ENCODE data around the gene STX16.

STX16 gene

DNA sequence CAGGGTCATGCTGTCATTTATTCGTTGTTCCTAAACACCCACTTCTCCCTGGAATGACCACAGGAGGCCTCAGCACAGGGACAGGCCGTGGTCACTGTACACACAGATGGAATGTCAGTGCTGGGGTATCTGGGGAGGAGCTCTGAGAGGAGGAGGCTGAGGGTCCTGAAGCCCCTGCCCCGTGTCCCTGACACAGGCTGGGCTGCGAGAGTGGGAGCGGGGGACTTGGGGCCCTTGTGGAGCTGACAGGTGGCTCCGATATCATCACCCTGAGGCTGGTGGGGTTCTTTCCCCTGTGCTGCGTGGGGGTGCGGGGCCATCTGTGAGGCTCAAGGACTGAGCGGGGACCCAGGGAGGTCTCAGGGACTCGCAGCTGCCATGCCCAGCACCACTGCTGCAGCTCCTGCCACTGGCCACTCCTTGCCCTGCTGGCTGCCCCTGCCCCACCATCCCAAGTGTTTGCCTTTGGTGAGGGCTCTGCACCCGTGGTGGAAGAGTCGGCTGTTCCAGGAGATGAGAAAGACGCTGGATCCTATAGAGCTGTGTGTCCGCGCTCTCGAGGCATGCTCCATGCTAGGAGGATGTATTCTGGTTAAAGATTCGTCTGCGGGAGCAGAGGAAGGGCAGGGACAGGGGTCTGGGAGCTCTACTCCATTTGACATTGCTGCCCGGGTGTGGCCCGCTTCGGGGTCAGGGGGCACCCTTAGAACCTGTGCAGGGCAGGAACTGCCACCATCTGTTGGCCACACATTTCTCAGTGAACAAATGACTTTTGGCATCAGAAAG lies 60.4 kb downstream of the STX16 start:
- DNase-seq (ENCODE audit: low spot score), result no peak

GRCh38 chr20:58712151-58712791 lies 61.2 kb downstream of the STX16 start:
- DNase-seq (ENCODE audit: low spot score), result no peak

- DNase-seq (ENCODE audit: low spot score), result no peak
These were observed 62.0 kb downstream of the STX16 start for GRCh38 chr20:58712806-58713731.

GRCh38 chr20:58713801-58714339 lies 62.8 kb downstream of the STX16 start:
- DNase-seq (ENCODE audit: low spot score), result no peak

DNA sequence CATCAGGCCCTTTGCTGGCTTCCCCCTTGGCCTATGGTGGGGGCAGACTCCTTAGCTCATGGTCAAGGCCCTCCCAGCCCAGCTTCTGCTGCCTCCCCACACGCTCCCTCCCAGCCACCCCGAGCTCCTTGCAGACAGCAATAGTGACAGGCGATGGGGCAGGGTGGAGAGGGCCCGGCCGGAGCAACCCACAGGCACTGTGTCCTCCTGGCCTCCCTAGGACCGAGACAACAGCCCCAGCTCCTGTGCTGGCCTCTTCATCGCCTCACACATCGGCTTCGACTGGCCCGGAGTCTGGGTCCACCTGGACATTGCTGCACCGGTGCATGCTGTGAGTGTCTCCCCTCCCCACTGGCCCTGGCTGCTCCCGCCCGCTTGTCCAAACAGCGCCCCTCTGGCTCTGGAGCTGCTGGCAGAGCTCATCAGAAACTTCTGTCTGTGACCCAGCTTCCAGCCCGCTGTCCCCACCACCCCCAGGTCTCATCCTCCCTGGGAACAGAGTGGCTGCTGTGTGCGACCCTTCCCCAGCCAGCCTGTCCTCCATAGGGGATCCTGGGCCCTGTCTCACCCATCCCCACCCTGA lies 63.3 kb downstream of the STX16 start:
- DNase-seq (ENCODE audit: low spot score), result no peak

DNA sequence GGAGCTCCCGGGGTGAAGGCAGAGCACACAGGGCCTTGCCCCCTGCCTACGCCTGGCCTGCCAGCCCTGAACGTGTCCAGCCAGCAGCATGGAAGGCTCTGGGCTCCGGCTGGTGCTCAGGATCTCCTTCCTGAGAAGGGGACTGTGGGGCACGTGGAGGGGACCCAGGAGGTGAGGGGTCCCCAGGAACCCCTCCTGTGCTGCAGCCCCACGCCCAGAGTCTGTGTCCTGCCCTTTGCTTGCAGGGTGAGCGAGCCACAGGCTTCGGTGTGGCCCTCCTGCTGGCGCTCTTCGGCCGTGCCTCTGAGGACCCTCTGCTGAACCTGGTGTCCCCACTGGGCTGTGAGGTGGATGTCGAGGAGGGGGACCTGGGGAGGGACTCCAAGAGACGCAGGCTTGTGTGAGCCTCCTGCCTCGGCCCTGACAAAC lies 63.9 kb downstream of the STX16 start:
- no peak for DNase-seq (ENCODE audit: low spot score)

- no peak for DNase-seq (ENCODE audit: low spot score)
These were observed 64.3 kb downstream of the STX16 start for GRCh38 chr20:58715391-58715800.

DNA sequence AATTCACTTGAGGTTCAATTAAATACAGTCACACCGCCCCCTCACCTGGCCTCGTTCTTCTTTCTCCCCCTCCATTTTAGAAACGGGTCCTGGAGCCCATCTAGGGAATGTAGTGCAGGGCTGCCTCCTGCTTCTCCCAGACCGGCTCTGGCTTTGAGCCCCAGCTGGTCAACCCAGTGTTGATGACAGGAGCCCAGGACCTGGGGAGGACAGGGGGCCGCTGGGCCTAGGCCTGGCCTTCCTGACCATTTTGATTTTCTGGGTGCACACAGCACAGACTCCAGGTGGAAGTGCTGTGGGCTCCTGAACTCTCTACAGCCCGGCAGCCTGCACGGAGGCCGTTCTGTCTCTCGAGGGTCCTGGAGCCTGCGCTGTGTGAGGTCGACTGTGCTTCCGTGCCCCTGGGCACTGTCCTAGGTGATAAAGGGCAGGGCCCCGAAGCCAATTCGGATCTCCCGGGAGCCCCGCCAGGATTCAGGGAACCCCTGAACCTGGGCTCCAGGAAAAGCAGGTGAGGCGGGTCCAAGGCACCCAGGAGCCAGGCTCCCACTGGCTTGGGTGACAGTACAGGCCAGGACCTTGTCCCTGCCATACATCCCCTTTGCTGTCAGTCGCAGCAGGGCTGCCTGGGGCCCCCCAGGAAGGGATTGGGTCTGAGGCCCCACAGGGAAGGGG lies 64.9 kb downstream of the STX16 start:
- DNase-seq (ENCODE audit: low spot score), result no peak

DNA sequence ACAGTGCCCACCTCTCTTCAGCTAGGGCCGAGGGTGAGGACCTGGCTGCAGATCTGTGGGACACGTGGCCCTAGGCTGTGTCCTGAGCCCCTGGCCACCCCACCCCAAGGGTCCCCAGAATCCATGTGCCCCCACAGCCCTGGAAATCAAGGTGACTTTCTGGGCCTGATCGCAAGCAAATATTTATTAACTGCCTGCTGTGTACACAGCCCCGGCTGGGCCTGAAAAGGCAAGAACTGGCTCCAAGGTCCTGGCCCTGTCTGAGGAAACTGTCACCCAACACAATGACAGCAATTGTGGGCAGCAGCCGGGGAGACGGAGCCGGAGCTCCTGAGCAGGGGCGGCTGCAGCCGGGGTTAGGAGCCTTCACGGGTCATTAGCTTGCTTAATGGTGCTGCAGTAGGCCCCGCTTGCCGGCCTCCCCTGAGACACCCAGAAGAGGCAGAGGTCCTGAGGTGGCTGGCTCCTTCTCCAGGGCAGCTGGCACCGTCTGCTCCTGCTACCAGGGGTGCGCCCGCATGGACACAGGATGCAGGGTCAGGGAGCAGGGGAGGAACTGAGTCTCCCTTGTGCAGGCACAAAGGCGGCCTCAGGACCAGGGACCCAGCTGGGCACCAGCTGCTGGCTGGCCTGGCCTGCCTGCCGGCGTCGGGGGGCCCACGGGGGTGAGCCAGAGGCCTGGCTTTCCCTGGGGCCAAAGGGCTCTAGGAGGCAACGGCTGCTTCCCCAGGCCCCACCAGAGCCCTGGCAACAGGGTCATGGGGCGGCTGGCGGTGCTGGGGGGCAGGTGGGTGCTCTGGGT lies 65.6 kb downstream of the STX16 start:
- peak; percentile 25 for DNase-seq (ENCODE audit: low spot score)

DNA sequence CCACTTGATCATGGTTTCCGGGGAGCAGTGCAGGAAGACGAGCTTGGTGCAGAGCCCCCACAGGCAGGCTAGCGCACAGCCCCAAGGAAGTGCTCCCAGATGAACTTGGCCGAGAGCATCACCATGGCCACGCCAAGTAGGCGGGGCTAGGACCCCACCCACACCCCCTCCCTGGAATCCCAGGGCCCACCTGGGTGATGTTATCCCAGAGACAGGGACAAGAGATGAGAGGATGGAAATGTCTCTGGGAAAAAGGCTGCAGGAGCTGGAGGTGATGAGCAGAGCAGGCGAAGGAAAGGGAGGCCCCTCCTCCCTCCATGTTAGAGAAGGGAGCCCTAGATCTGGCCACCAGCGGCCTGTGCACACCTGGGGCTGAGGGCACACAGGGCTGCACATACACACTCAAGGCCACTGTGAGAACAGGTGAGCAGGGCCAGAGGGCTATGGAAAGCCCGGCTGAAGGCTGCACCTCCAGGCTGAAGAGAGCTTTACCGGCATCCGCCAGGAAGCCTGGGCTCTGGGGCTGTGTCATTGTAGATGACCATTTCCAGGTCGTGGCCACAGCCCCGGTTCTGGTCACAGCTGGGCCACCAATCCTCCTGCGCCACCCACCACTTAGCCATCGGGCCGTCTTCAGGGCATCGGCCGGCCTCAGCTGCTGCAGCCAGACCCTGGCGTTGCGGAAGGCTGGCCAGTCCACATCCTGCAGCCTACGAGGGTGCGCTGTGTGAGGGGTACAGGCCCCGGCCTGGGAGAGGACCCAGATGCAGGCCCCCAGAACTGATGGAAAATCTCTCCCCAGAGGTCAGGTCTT lies 66.4 kb downstream of the STX16 start:
- DNase-seq (ENCODE audit: low spot score), result no peak

DNA sequence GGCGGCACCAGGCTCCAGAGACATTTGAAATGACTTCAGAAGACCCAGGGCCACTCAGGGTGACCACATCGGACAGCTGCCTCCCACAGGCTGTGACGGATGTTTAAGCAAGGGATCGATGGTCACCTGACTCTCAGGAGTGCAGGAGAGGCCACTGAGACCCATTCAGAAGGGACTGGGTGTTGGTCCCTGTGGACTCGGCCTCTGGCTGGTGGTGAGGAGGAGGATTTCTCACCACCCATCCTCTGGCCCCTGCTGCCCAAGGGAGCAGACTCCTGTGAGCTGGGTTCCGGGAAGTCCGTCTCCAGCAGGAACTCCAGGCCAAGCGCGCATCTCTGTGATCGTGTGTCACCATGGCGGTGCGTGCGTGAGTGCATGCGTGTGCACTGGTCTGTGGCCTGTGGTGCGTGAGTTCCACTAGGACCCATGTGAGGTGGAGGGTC lies 67.1 kb downstream of the STX16 start:
- DNase-seq (ENCODE audit: low spot score), result no peak

- DNase-seq (ENCODE audit: low spot score), result no peak
These were observed 67.6 kb downstream of the STX16 start for GRCh38 chr20:58718729-58719128.

DNA sequence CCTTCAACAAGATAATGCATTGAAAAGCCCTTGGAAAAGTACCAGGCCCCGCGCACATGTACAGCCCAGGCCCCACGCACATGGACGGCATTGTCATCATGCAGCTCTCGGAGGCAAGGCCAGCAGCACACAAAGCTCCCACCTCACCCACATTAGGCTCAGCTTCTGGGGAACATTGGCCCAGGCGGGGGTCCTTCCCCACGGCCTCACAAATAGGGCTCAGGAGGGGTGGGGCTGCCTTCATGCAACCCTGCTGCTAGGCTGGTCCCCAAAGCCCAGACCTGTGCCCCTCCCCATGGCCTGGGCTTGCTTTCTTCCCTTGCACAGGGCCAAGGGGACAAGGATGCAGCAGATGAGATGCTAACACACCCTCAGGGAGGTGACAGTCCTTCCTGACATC lies 68.2 kb downstream of the STX16 start:
- DNase-seq (ENCODE audit: low spot score), result no peak

DNA sequence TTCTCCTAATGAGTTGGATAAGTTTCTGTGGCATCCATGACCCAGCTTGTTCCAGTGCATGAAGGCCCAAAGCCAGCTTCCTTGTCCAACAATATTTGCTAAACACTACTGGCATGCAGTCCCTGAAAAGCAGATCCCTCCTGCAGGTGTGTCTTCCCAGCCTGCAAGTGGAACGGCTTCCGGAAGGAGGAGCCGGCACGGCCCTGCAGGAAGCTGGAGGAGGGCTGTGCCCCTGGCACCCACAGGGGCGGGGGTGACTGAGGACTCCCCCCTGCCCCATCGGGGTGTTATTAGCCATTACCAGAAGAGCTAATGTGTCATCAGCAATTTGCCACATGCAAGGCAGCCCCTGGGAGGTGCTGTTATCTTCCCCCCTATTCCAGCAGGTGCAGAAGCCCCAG lies 68.9 kb downstream of the STX16 start:
- no peak for DNase-seq (ENCODE audit: low spot score)

- DNase-seq (ENCODE audit: low spot score), result no peak
These were observed 69.8 kb downstream of the STX16 start for GRCh38 chr20:58720890-58721289.

DNA sequence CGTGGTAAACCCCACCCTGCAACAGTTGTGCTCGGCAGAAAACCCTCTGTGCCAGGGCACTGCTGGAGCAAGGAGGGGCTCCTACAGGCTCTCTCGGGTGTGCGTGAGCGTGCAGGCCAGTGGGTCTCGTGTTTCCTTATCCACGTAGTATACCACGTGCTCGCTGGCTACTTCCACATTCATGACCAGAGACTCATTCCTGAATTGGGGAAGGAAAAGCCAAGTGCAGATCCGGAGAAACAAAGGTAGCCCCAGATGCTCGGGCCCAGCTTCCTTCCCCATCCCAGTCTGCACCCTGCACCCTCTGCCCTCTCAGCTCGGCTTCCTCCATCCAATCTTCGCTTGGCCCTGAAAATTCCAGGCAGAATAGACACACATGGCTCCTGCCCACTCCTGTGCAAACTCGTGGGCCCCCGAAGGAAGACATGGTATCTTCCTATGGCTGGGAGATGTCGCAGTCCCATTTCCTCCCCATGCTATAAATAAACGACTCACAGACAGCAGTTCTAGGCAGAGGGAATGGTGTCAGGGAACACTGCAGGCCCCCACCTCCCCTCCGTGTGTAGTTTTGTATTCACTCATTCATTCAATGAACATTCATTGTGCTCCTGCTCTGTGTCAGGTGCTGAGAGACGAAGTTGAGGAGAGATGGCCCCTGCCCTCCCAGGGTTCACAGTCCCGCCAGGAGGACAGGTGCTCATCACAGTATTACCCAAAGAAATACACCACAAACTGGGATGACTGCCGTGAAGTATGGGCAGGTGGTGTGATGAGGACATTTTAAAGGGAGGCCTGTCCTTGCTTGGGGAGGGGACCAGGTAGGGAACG lies 71.1 kb downstream of the STX16 start:
- DNase-seq (ENCODE audit: low spot score), result no peak

GRCh38 chr20:58722877-58723627 lies 72.0 kb downstream of the STX16 start:
- DNase-seq (ENCODE audit: low spot score), result no peak

DNA sequence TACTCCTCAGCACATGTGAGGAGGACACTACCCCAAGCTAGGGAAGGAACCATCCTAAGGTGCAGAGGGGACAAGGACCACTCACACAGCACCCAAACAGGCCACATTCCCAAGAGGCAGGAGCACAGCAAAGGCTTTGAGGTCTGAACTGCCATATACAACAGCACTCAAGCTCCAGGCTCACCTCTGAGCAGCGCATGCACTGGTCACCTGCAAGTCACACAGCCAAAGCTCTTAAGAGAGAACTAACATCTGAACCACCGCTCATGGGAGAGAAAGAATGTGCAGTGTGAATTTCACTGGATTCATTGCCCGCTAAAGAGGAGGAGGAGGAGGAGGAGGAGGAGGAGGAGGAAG lies 72.5 kb downstream of the STX16 start:
- no peak for DNase-seq (ENCODE audit: low spot score)
